ENCODE measurements around the gene PIK3R2.
"Not testable (repeated sequence)": the region's sequence is repeated elsewhere in the genome, so short reads cannot be mapped to it uniquely, and the experiment has no call there.

Gene PIK3R2

GRCh38 chr19:18155095-18156087 lies 2.4 kb downstream of the PIK3R2 start:
- DNase-seq (ENCODE audit: low read depth in 2 of 2): no peak

GRCh38 chr19:18156268-18156667 lies 3.3 kb downstream of the PIK3R2 start:
- no peak for DNase-seq (ENCODE audit: low read depth in 2 of 2)

DNA sequence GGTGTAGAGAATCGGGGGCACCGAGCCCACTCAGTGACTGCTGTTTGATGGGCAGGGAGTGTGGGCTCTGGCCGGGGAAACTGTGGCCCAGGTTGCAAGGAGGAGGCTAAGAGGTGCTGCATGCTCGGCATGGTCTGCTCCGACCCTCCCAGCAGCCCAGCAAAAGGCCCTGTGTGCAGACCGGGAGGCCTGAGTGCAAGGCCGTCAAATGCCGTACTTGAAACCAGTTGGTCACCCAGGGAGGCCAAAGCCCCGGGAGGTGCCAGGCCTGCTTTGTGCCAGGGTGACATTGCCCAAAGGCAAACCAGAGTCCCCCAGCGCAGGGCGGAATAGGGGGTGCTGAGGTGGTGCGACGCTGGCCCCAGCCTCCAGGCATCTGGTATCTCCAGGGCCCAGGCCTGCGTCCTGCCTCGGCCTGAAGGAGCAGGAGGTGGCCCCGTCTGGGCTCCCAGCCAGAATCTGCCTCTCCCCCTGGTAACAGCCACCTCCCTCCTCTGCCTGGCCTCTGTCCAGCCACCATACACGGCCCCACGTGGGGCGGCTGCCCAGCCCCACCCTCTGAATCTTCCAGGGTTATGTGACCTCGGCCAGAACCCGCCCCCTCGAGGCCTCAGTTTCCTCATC lies 4.0 kb downstream of the PIK3R2 start:
- no peak for DNase-seq (ENCODE audit: low read depth in 2 of 2)

DNA sequence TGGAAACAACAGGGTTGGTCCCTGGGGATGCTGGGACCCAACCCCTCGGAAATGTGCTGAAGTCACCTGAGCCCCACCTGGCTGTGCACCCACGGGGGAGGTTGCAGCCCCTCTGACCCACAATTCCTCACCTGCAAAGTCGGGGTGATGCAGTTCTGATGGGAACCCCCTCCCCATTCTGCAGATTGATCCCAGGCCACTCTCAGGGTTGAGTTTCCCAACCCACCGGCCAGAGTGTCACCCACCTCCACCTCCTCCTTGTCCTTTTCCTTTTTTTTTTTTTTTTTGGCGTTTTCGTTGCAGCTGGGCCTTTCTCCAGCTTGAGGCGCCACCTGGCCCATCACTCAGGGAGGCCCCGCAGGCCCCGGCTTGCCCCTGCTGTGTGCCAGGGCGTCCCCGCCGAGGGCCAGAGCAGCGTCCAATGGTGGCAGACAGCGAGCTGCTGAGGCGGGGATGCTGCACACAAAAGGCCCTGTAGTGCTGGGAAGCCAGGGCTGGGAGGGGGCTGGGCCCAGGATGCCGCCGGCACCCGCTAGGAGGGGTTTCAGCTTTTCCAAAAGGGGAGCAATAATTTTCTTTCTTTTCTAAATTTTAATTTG lies 4.6 kb downstream of the PIK3R2 start:
- DNase-seq (ENCODE audit: low read depth in 2 of 2): no peak

DNA sequence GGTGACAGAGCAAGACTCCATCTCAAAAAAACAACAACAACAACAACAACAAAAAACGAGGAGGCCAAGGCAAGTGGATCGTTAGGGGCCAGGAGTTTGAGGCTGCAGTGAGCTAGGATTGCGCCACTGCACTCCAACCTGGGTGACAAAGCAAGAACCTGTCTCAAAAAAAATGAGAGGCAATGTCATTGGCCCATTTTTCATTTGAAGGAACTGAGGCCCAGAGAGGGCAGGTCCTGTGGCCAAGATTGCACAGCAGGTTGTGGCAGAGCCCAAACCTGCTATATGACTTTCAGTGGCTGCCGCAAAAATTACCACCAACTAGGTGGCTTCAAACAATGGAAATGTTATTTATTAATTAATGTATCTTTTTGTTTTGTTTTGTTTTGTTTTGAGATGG lies 5.5 kb downstream of the PIK3R2 start:
- no peak for DNase-seq (ENCODE audit: low read depth in 2 of 2)

- DNase-seq (ENCODE audit: low read depth in 2 of 2): not testable (repeated sequence)
Observed at GRCh38 chr19:18159059-18159616, 6.2 kb downstream of the PIK3R2 start.

DNA sequence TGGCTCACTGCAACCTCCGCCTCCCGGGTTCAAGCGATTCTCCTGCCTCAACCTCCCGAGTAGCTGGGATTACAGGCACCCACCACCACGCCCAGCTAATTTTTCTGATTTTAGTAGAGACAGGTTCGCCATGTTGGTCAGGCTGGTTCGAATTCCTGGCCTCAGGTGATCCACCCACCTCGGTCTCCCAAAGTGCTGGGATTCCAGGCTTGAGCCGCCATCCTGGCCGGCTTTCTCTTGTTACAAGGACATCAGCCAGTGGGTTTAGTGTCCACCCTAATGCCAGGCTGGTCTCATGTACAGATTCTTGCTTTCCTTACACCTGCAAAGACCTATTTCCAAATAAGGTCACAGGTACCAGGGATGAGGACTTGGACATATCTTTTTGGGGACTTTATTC lies 6.8 kb downstream of the PIK3R2 start:
- no peak for DNase-seq (ENCODE audit: low read depth in 2 of 2)

DNA sequence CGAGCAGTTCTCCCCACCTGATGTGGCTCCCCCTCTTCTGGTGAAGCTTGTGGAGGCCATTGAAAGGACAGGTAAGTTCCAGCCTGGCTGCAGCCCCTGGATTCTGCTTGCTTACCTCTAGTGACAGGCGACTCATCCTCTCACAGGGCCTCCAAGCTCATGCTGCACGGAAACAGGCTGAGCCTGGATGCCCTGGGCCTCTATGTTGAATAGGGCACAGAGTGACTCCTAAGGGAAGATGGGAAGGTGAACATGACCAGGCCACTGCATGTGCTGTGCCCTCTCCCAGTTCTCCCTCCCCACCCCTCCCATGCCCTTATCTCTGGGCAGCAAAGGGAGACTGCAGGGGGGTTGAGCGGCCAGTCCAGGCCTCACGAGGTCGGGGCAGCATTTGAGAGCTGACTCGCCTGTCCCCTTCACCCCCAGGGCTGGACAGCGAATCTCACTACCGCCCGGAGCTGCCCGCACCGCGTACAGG lies 7.6 kb downstream of the PIK3R2 start:
- no peak for DNase-seq (ENCODE audit: low read depth in 2 of 2)

DNA sequence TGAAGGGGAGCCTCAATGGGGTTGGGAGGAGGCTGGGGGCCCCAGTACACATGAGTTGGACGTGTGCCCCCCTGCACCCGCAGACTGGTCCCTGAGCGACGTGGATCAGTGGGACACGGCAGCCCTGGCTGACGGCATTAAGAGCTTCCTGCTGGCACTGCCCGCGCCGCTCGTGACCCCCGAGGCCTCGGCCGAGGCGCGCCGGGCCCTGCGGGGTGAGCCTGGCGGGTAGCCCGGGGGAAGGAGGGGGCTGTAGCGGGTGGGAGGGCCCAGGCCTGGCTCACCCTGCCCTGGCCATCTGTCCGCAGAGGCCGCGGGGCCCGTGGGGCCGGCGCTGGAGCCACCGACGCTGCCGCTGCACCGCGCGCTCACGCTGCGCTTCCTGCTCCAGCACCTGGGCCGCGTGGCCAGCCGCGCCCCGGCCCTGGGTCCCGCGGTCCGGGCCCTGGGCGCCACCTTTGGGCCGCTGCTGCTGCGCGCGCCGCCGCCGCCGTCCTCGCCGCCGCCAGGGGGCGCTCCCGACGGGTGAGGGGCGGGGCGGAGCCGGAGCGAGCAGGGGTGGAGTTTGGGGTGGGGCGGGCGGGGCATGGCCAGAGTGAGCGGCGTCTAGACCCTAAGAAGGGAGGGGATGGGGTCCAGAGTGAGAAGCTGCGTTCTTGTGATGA lies 8.1 kb downstream of the PIK3R2 start:
- peak; percentile 64 to 68 for DNase-seq (ENCODE audit: low read depth in 2 of 2)

DNA sequence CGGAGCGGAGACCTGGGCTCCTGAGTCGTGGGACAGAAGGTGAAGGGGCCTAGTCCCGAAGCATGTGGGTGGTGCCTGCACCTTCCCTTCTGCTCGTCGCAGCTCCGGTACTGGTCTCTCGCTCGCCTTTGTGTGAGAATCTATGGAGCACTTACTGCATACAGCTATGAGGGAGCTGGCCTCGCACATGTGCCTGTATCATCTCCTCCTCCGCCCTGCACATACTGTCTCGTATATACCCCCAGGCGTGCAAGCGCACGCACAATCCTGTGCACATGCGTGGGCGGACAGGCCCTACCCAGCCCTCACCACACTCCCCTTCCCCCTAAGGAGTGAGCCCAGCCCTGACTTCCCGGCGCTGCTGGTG lies 8.7 kb downstream of the PIK3R2 start:
- no peak for DNase-seq (ENCODE audit: low read depth in 2 of 2)

- DNase-seq (ENCODE audit: low read depth in 2 of 2): no peak
Observed at GRCh38 chr19:18164072-18164471, 11.1 kb downstream of the PIK3R2 start.

GRCh38 chr19:18165794-18166544 lies 13.0 kb downstream of the PIK3R2 start:
- DNase-seq (ENCODE audit: low read depth in 2 of 2): no peak

DNA sequence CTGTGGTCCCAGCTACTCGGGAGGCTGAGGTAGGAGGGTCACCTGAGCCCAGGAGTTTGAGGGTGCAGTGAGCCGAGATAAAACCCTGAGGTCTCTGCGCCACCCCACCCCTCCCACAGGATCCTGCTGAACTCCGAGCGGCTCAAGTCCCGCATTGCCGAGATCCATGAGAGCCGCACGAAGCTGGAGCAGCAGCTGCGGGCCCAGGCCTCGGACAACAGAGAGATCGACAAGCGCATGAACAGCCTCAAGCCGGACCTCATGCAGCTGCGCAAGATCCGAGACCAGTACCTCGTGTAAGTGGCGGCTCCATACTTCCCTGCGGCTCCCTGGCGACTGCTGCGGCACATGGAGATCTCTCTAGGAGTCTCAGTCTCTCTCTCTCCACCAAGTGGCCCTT lies 14.0 kb downstream of the PIK3R2 start:
- DNase-seq (ENCODE audit: low read depth in 2 of 2): no peak

GRCh38 chr19:18167975-18168645 lies 15.1 kb downstream of the PIK3R2 start:
- peak in 1 of 2 donors; percentile 48 for DNase-seq (ENCODE audit: low read depth in 2 of 2)

DNA sequence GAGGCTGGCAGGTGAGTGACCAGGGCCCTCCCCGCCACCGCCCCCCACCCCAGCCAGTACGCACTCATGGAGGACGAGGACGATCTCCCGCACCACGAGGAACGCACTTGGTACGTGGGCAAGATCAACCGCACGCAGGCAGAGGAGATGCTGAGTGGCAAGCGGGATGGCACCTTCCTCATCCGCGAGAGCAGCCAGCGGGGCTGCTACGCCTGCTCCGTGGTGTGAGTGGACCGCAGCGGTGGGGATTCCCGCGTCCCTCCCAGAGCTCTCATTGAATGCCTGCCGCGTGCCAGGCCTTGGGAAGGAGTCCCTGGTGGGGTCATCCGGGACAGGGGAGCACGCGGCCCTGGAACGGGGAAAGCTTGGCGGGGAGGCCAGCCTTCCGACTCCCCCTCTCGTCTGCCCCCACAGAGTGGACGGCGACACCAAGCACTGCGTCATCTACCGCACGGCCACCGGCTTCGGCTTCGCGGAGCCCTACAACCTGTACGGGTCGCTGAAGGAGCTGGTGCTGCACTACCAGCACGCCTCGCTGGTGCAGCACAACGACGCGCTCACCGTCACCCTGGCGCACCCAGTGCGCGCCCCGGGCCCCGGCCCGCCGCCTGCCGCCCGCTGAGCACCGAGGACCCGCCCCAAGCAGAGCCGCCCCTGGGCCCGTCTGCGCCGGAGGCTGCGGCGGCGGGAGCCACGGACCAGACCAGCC lies 15.9 kb downstream of the PIK3R2 start:
- DNase-seq (ENCODE audit: low read depth in 2 of 2): no peak

DNA sequence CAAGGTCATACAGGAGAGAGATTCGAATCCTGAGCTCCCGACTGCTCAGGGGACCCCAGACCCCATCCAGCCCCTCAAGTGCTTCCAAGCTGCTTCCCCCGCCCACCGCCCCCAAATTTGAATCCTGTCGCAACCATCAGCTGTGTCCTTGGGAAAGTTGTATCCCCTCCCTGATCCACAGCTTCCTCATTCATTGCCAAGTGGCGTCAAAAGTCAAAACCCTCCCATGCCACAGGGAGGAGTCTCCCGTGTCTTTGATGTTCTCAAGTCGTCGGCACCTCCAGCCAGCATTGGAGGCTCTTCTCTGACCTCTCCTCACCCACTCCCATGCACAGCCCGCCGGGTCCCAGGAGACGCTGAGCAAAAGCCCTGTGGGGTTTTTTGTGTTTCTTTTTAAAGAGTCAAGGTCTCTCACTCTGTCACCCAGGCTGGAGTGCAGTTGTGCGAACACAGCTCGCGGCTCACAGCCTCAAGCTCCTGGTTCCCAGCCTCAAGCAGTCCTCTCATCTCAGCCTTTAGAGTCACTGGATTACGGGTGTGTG lies 17.8 kb downstream of the PIK3R2 start:
- no peak for DNase-seq (ENCODE audit: low read depth in 2 of 2)

DNA sequence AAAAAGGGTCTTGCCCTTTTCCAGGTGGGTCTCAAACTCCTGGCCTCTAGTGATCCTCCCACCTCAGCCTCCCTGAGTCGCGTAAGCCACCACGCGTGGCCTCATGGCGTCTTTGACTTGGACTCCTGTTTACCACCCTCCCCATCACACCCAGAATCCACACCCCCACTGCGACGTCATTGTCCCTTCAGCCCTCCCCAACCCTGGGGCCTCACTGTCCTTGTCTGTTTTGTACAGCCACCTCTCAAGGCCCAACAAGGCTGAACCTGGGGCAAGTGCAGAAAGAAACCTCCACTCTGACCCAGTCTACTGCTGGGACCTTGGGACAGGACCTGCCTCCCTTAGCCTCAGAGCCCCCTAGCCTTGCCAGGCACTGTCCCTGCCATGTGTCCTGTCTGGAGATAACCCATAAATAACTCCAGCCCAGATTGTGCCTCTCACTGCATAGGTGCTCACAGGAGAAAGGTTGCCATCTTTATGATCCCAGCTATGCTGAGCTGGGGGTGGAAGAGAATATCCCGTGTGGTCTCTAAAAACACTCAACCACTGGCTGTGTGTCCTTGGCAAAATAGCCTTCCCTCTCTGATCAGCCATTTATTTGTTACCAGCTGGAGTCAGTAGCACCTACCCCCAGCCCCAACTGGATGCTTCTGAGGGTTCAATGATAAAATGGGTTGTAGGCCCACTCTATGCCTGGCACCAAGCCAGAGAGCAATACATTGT lies 18.8 kb downstream of the PIK3R2 start:
- DNase-seq (ENCODE audit: low read depth in 2 of 2): no peak

DNA sequence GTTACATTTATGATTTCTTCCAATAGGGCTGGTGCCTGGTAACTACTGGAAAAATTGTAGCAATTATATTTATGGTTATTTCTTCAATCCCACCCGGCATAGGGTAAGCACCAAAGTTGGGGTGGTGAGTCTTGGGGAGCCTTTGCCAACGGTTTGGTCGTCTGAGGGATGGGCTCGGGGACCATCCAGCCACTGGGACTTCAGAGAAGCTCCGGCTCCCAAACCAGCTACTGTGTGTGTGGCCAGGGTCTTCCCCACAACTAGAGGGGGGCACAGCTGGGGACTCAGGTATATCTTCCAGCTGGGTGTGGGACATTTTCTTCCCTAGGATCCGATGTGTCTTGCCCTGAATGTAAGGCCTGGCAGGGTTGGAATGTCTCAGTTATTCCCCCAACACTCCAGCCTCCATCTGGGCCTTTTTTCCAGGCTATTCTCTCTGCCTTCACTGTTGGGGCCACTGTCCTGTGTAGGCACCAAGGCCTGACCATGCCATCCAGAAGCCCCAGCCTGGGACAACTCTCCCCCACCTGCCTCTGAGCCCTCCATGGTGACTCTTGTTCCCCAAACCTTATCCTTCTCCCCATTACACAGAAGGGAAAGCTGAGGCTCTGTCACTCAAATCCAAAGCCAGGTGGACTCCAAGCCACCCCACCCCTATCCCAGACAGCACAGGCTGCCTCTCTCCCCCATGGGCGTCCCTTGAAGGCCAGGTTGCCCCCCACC lies 19.5 kb downstream of the PIK3R2 start:
- DNase-seq (ENCODE audit: low read depth in 2 of 2): no peak
